GM13977 (cell line): ENCODE data around the gene TPMT.

Experiments used
- DNase-seq: peaks from one replicate; pipeline ENCODE4 v3.0.0; 2012; ENCODE audit warnings: low spot score
- CTCF ChIP-seq: IDR thresholded peaks from 2 replicates; pipeline ENCODE4 v1.5.1; 2012; ENCODE audit warnings: mild to moderate bottlenecking, control low read depth; ENCODE audit not compliant: insufficient read depth; ENCODE audit errors: extremely low read depth, missing control alignments
- in situ Hi-C: fragments of 300-500 bp; cut with MboI; formaldehyde crosslinking; loops from one replicate; pipeline ENCODE4 v1.12.0; 2022; ENCODE audit warnings: low sequenced_read_pairs, low pct_unique_long_range_greater_than_20kb, mixed read lengths, inconsistent platforms; ENCODE audit not compliant: unreplicated experiment

The TPMT gene

GRCh38 chr6:18078866-18079265 lies 76.0 kb downstream of the TPMT start:
- no peak for DNase-seq
- TF ChIP-seq CTCF: no peak
- in situ Hi-C loops: no loop called here
